ENCODE measurements around the gene RAB8B.

RAB8B gene

GRCh38 chr15:63276342-63277037, 87.1 kb downstream of the RAB8B start:
- no peak for DNase-seq (ENCODE audit: low read depth in 2 of 2)

- DNase-seq (ENCODE audit: low read depth in 2 of 2) = peak; percentile 60 to 61
These were observed 87.9 kb downstream of the RAB8B start, which contains the start of gene APH1B for GRCh38 chr15:63277038-63277892. TSS of gene APH1B (plus strand) at chr15:63277605. CDS start at chr15:63277624, 19 bp downstream.

- DNase-seq (ENCODE audit: low read depth in 2 of 2) = no peak
These were observed 88.6 kb downstream of the RAB8B start for GRCh38 chr15:63277893-63278456.

GRCh38 chr15:63283126-63283525, 93.7 kb downstream of the RAB8B start:
- no peak for DNase-seq (ENCODE audit: low read depth in 2 of 2)

- no peak for DNase-seq (ENCODE audit: low read depth in 2 of 2)
These were observed 94.9 kb downstream of the RAB8B start for GRCh38 chr15:63284335-63284734.

- no peak for DNase-seq (ENCODE audit: low read depth in 2 of 2)
These were observed 97.7 kb downstream of the RAB8B start for GRCh38 chr15:63287109-63287508.

- DNase-seq (ENCODE audit: low read depth in 2 of 2) = no peak
These were observed 98.9 kb downstream of the RAB8B start for GRCh38 chr15:63288342-63288741.

- DNase-seq (ENCODE audit: low read depth in 2 of 2) = no peak
These were observed 99.5 kb downstream of the RAB8B start for GRCh38 chr15:63288778-63289378.

- no peak for DNase-seq (ENCODE audit: low read depth in 2 of 2)
These were observed 102.1 kb downstream of the RAB8B start for GRCh38 chr15:63291507-63291906.

GRCh38 chr15:63292241-63292640, 102.8 kb downstream of the RAB8B start:
- no peak for DNase-seq (ENCODE audit: low read depth in 2 of 2)

- no peak for DNase-seq (ENCODE audit: low read depth in 2 of 2)
These were observed 103.4 kb downstream of the RAB8B start for GRCh38 chr15:63292771-63293170.

GRCh38 chr15:63294359-63294758, 105.0 kb downstream of the RAB8B start:
- DNase-seq (ENCODE audit: low read depth in 2 of 2) = no peak

GRCh38 chr15:63295341-63295740, 105.9 kb downstream of the RAB8B start:
- DNase-seq (ENCODE audit: low read depth in 2 of 2) = no peak

GRCh38 chr15:63296195-63296594, 106.8 kb downstream of the RAB8B start:
- no peak for DNase-seq (ENCODE audit: low read depth in 2 of 2)

GRCh38 chr15:63299943-63300575, 110.7 kb downstream of the RAB8B start:
- DNase-seq (ENCODE audit: low read depth in 2 of 2) = no peak

GRCh38 chr15:63301088-63301487, 111.7 kb downstream of the RAB8B start:
- DNase-seq (ENCODE audit: low read depth in 2 of 2) = no peak

GRCh38 chr15:63305260-63305659, 115.9 kb downstream of the RAB8B start:
- no peak for DNase-seq (ENCODE audit: low read depth in 2 of 2)

GRCh38 chr15:63306492-63307073, 117.2 kb downstream of the RAB8B start:
- no peak for DNase-seq (ENCODE audit: low read depth in 2 of 2)

GRCh38 chr15:63308491-63308890, 119.1 kb downstream of the RAB8B start:
- DNase-seq (ENCODE audit: low read depth in 2 of 2) = no peak

GRCh38 chr15:63308947-63309346, 119.5 kb downstream of the RAB8B start:
- no peak for DNase-seq (ENCODE audit: low read depth in 2 of 2)

- DNase-seq (ENCODE audit: low read depth in 2 of 2) = no peak
These were observed 121.2 kb downstream of the RAB8B start for GRCh38 chr15:63310646-63311045.
